Panc1 (cell line): Measurements from ENCODE around the gene SETDB1.

Experiments
- POLR2AphosphoS5 ChIP-seq: IDR thresholded peaks from 2 replicates; pipeline ENCODE4 v1.6.1; 2012; ENCODE audit warnings: mild to moderate bottlenecking, low read depth, low read length, moderate library complexity
- SIN3A ChIP-seq: IDR thresholded peaks from 2 replicates; pipeline ENCODE4 v1.6.1; 2012; ENCODE audit warnings: low read depth, mild to moderate bottlenecking, low read length, moderate library complexity, borderline replicate concordance; ENCODE audit not compliant: insufficient read depth

DNA sequence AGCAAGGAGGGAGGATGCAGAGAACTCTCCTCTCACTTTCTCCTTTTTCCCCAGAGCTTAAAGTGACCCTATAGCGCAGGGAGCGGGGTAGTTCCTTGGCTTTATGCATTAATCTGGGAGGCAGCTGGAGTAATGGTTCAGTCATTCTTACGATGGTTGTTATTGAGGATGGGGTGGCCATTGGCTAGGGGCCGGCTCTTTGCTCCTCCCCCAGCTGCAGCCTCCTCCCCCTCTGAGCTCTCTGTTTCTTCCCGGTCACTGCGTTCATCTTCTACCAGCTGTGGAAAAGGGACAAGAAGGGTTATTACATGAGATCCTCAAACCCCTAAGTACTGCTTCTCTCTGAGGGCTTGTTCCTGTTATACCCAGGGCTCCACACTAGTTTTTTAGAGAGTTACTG is 39.8 kb downstream of the SETDB1 start:
- TF ChIP-seq POLR2AphosphoS5, result peak; percentile 23; the same call in 1 of the 2 replicates
- no peak for TF ChIP-seq SIN3A
